H9 (cell line): ENCODE results near the gene SLC23A3. TPM values are rescaled to one million over a fixed set of nuclear protein-coding genes. Genes with fewer than 3 reads are reported as not detected.

ENCODE experiments used
- DNase-seq: peaks from one replicate; pipeline ENCODE4 v3.0.0-alpha.2; 2017
- H2AFZ ChIP-seq: one replicate; pipeline ENCODE4 v1.6.1; 2013; ENCODE audit warnings: mild to moderate bottlenecking, low read length, control low read depth, moderate library complexity
- H2AK5ac ChIP-seq: 2 replicates; pipeline ENCODE4 v1.6.1; 2013; ENCODE audit warnings: low read length, control low read depth, mixed read lengths; ENCODE audit not compliant: insufficient read length
- H2BK120ac ChIP-seq: one replicate; pipeline ENCODE4 v1.6.1; 2013; ENCODE audit warnings: low read depth, mild to moderate bottlenecking, low read length, control low read depth, inconsistent platforms; ENCODE audit not compliant: poor library complexity, severe bottlenecking
- H2BK12ac ChIP-seq: 2 replicates; pipeline ENCODE4 v1.6.1; 2013; ENCODE audit warnings: low read length, control low read depth, mixed read lengths, low read depth; ENCODE audit not compliant: insufficient read length
- H2BK15ac ChIP-seq: 2 replicates; pipeline ENCODE4 v1.6.1; 2013; ENCODE audit warnings: low read depth, low read length, control low read depth
- H2BK20ac ChIP-seq: one replicate; pipeline ENCODE4 v1.6.1; 2013; ENCODE audit warnings: low read depth, mild to moderate bottlenecking, low read length, control low read depth, inconsistent platforms; ENCODE audit not compliant: poor library complexity, severe bottlenecking
- H2BK5ac ChIP-seq: 2 replicates; pipeline ENCODE4 v1.6.1; 2013; ENCODE audit warnings: low read length, control low read depth, mixed read lengths; ENCODE audit not compliant: insufficient read length
- H3K14ac ChIP-seq: 2 replicates; pipeline ENCODE4 v1.6.1; 2013; ENCODE audit warnings: low read length, control low read depth; ENCODE audit not compliant: insufficient read depth
- H3K18ac ChIP-seq: 2 replicates; pipeline ENCODE4 v1.6.1; 2013; ENCODE audit warnings: low read depth, mild to moderate bottlenecking, mixed read lengths, low read length, control low read depth; ENCODE audit not compliant: insufficient read length
- H3K23ac ChIP-seq: 2 replicates; pipeline ENCODE4 v1.6.1; 2013; ENCODE audit warnings: low read length, control low read depth, mixed read lengths, low read depth; ENCODE audit not compliant: insufficient read length
- H3K23me2 ChIP-seq: 2 replicates; pipeline ENCODE4 v1.6.1; 2013; ENCODE audit warnings: low read depth, mild to moderate bottlenecking, mixed read lengths, low read length, control low read depth; ENCODE audit not compliant: insufficient read length, poor library complexity, severe bottlenecking
- H3K27ac ChIP-seq: 2 replicates; pipeline ENCODE4 v1.5.1; 2013; ENCODE audit warnings: low read length, control low read depth, mixed read lengths, low read depth; ENCODE audit not compliant: insufficient read length
- H3K27me3 ChIP-seq: 2 replicates; pipeline ENCODE4 v1.6.1; 2013; ENCODE audit warnings: low read length, control low read depth, inconsistent platforms; ENCODE audit not compliant: insufficient read depth
- H3K4ac ChIP-seq: 2 replicates; pipeline ENCODE4 v1.6.1; 2013; ENCODE audit warnings: low read depth, mild to moderate bottlenecking, control low read depth, inconsistent platforms, low read length, moderate library complexity
- H3K4me1 ChIP-seq: 2 replicates; pipeline ENCODE4 v1.6.1; 2013; ENCODE audit warnings: low read length, control low read depth, inconsistent platforms; ENCODE audit not compliant: insufficient read depth
- H3K4me2 ChIP-seq: 2 replicates; pipeline ENCODE4 v1.6.1; 2013; ENCODE audit warnings: low read length, control low read depth, mixed read lengths; ENCODE audit not compliant: insufficient read length, insufficient read depth
- H3K56ac ChIP-seq: 2 replicates; pipeline ENCODE4 v1.6.1; 2013; ENCODE audit warnings: low read depth, mild to moderate bottlenecking, mixed read lengths, low read length, control low read depth; ENCODE audit not compliant: insufficient read length
- H3K79me1 ChIP-seq: 2 replicates; pipeline ENCODE4 v1.6.1; 2013; ENCODE audit warnings: low read depth, mild to moderate bottlenecking, moderate library complexity, low read length, control low read depth, inconsistent platforms; ENCODE audit not compliant: insufficient read depth, poor library complexity, severe bottlenecking
- H3K79me2 ChIP-seq: 2 replicates; pipeline ENCODE4 v1.6.1; 2013; ENCODE audit warnings: low read length, control low read depth, inconsistent platforms; ENCODE audit not compliant: insufficient read depth
- H3K9ac ChIP-seq: 2 replicates; pipeline ENCODE4 v1.6.1; 2013; ENCODE audit warnings: low read length, control low read depth, mixed read lengths; ENCODE audit not compliant: insufficient read length; ENCODE audit errors: extremely low read depth
- H3K9me3 ChIP-seq: one replicate; pipeline ENCODE4 v1.6.1; 2013; ENCODE audit warnings: low read depth, low read length, inconsistent platforms; ENCODE audit not compliant: control insufficient read depth
- H3T11ph ChIP-seq: one replicate; pipeline ENCODE4 v1.6.1; 2013; ENCODE audit warnings: mild to moderate bottlenecking, low read length, control low read depth, inconsistent platforms
- H4K20me1 ChIP-seq: one replicate; pipeline ENCODE4 v1.6.1; 2013; ENCODE audit not compliant: control insufficient read depth, insufficient read length, insufficient read depth
- H4K5ac ChIP-seq: 2 replicates; pipeline ENCODE4 v1.6.1; 2013; ENCODE audit warnings: low read depth, mild to moderate bottlenecking, mixed read lengths, low read length, control low read depth; ENCODE audit not compliant: insufficient read length
- H4K8ac ChIP-seq: replicated peaks from 2 replicates; pipeline ENCODE4 v1.6.1; 2013; ENCODE audit warnings: low read length, control low read depth, mixed read lengths, low read depth; ENCODE audit not compliant: insufficient read length
- H4K91ac ChIP-seq: 2 replicates; pipeline ENCODE4 v1.6.1; 2013; ENCODE audit warnings: low read depth, mild to moderate bottlenecking, moderate library complexity, mixed read lengths, low read length, control low read depth; ENCODE audit not compliant: insufficient read length
- H3K27ac Mint-ChIP-seq, 3 experiments: 2 replicates in 2 of 3; 3 replicates in 1 of 3; pipeline ENCODE4 v1.8.0; 2020 to 2021; ENCODE audit warnings: mixed read lengths in 3 of 3, mild to moderate bottlenecking in 1 of 3, moderate library complexity in 1 of 3
- H3K27me3 Mint-ChIP-seq: 2 replicates; pipeline ENCODE4 v1.8.0; 2021; ENCODE audit warnings: low read depth, mild to moderate bottlenecking, moderate library complexity, mixed read lengths
- H3K36me3 Mint-ChIP-seq, 3 experiments: 2 replicates in 2 of 3; 3 replicates in 1 of 3; pipeline ENCODE4 v1.8.0; 2020 to 2021; ENCODE audit warnings: low read depth in 3 of 3, mixed read lengths in 3 of 3; ENCODE audit not compliant: insufficient read depth in 1 of 3
- H3K4me1 Mint-ChIP-seq, 2 experiments: 2 replicates each; pipeline ENCODE4 v1.8.0; 2020; ENCODE audit warnings: mixed read lengths in 2 of 2
- H3K4me3 Mint-ChIP-seq, 2 experiments: 2 replicates in 1 of 2; 3 replicates in 1 of 2; pipeline ENCODE4 v1.8.0; 2020 to 2021; ENCODE audit warnings: mild to moderate bottlenecking in 2 of 2, mixed read lengths in 2 of 2, moderate library complexity in 1 of 2
- H3K9me3 Mint-ChIP-seq, 2 experiments: 2 replicates in 1 of 2; 3 replicates in 1 of 2; pipeline ENCODE4 v1.8.0; 2020; ENCODE audit warnings: mild to moderate bottlenecking in 2 of 2, mixed read lengths in 2 of 2, moderate library complexity in 1 of 2
- WGBS: extraction: QIAGEN DNeasy Blood & Tissue Kit; methylation state at CpG from one replicate; pipeline ENCODE4 v1.1.7; 2013; ENCODE audit warnings: missing lambda C conversion rate, low lambda C conversion rate, mixed read lengths; ENCODE audit not compliant: insufficient read length; ENCODE audit errors: extremely low coverage; 5-methylcytosine and 5-hydroxymethylcytosine counted together
- total RNA-seq: library from RNA; stranded (reverse); gene quantifications from 2 replicates; pipeline ENCODE4 v1.2.1, GENCODE V29; 2021
- TF ChIP-seq, protein P1 (sequence below): fragments of 200-600 bp; sonication (generic); conservative IDR thresholded peaks from 3 replicates; pipeline ENCODE4 v1.8.0; 2021; ENCODE audit warnings: antibody characterized with exemption, mild to moderate bottlenecking

The SLC23A3 gene
- total RNA-seq, 1 experiment from 2014 or later = 1.2 TPM

DNA sequence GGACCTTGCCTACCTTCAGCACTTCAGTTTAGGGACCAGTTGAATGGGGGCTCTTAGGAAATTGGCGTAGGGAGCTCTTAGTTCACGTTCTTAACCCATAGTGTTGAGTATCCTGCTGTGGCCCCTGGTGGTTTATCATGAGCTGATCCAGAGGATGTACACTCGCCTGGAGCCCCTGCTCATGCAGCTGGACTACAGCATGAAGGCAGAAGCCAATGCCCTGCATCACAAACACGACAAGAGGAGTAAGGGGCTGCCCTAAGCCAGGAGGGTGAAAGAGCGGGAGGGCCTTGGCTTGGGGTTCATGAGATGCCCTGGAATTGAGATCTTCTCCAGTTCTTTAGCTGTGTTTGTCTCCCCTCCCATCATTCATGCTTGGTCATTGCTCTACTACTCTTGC lies 11.1 kb upstream of the SLC23A3 start:
- no peak overlapping the region for H2BK20ac ChIP-seq
- H3K4me2 ChIP-seq = no peak overlapping the region
- no peaks in the 10 kb centered on the region for H3K79me2 ChIP-seq
- no peak overlapping the region for H3K9ac ChIP-seq
- H3K4me1 ChIP-seq = 0 out of 2 replicates have a peak, but pooled peaks cover 3% of the 10 kb centered on the region
- no peak overlapping the region for H4K5ac ChIP-seq
- H2BK120ac ChIP-seq = no peak overlapping the region
- no peak overlapping the region for H3K4ac ChIP-seq
- H3K27me3 ChIP-seq = no peaks in the 10 kb centered on the region
- no peaks in the 10 kb centered on the region for H3K9me3 ChIP-seq
- peaks cover 17% of the 10 kb centered on the region for H3K23me2 ChIP-seq
- H2AFZ ChIP-seq = no peak overlapping the region
- Mint-ChIP-seq H3K27ac (no peak overlapping the region), H3K4me1 (peaks cover 13 to 16% of the 10 kb centered on the region in 2 experiments), H3K9me3 (no peaks in the 10 kb centered on the region; a peak in 2 of 5 replicates), H3K36me3 (peaks cover 16 to 45% (median 34%) of the 10 kb centered on the region in 3 experiments), H3K27me3 (no peaks in the 10 kb centered on the region; the same call in 1 of the 2 replicates), H3K4me3 (no peak overlapping the region)
- WGBS = no CpG with 5 or more reads among the region's 5 CpGs
- H4K91ac ChIP-seq = no peak overlapping the region
- H2BK12ac ChIP-seq = no peak overlapping the region
- no peak overlapping the region for H2BK15ac ChIP-seq
- TF ChIP-seq, protein P1, sequence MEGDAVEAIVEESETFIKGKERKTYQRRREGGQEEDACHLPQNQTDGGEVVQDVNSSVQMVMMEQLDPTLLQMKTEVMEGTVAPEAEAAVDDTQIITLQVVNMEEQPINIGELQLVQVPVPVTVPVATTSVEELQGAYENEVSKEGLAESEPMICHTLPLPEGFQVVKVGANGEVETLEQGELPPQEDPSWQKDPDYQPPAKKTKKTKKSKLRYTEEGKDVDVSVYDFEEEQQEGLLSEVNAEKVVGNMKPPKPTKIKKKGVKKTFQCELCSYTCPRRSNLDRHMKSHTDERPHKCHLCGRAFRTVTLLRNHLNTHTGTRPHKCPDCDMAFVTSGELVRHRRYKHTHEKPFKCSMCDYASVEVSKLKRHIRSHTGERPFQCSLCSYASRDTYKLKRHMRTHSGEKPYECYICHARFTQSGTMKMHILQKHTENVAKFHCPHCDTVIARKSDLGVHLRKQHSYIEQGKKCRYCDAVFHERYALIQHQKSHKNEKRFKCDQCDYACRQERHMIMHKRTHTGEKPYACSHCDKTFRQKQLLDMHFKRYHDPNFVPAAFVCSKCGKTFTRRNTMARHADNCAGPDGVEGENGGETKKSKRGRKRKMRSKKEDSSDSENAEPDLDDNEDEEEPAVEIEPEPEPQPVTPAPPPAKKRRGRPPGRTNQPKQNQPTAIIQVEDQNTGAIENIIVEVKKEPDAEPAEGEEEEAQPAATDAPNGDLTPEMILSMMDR = no peak
- no peak overlapping the region for H2BK5ac ChIP-seq
- H3K27ac ChIP-seq = no peak overlapping the region
- H3K79me1 ChIP-seq = peaks cover 3% of the 10 kb centered on the region
- H2AK5ac ChIP-seq = no peak overlapping the region
- H3K18ac ChIP-seq = no peak overlapping the region
- H4K20me1 ChIP-seq = no peaks in the 10 kb centered on the region
- no peak overlapping the region for H4K8ac ChIP-seq
- no peak overlapping the region for H3T11ph ChIP-seq
- no peak overlapping the region for H3K56ac ChIP-seq
- H3K14ac ChIP-seq = no peak overlapping the region
- H3K23ac ChIP-seq = no peak overlapping the region
- no peak for DNase-seq
